AG09319 (cell line): ENCODE measurements around the gene TMEM156.

Source experiments
- DNase-seq: peaks from one replicate; pipeline ENCODE4 v3.0.0-alpha.2; 2010; ENCODE audit warnings: low read depth; ENCODE audit errors: extremely low read depth
- CTCF ChIP-seq: IDR thresholded peaks from 2 replicates; pipeline ENCODE4 v1.5.1; 2011; ENCODE audit warnings: low read depth, mild to moderate bottlenecking, inconsistent platforms, low read length, moderate library complexity

Gene TMEM156

GRCh38 chr4:38983787-38984598 lies 48.2 kb downstream of the TMEM156 start:
- no peak for TF ChIP-seq CTCF
- no peak for DNase-seq

GRCh38 chr4:38983291-38983690 lies 48.9 kb downstream of the TMEM156 start:
- no peak for DNase-seq

GRCh38 chr4:38982361-38983095 lies 49.7 kb downstream of the TMEM156 start:
- TF ChIP-seq CTCF, result no peak
- DNase-seq, result no peak

More at GRCh38 chr4:38983291-38983690, 48.9 kb downstream of the TMEM156 start:
- no peak for TF ChIP-seq CTCF

- TF ChIP-seq CTCF, result no peak
- peak; percentile 86 for DNase-seq
These were observed 51.1 kb downstream of the TMEM156 start for GRCh38 chr4:38980903-38981676.

GRCh38 chr4:38979511-38980230 lies 52.5 kb downstream of the TMEM156 start:
- DNase-seq, result no peak

GRCh38 chr4:38979081-38979480 lies 53.1 kb downstream of the TMEM156 start:
- TF ChIP-seq CTCF, result no peak
- DNase-seq, result no peak

More at GRCh38 chr4:38979511-38980230, 52.5 kb downstream of the TMEM156 start:
- no peak for TF ChIP-seq CTCF
